Body of pancreas (tissue), 4 donors: ENCODE measurements around the gene FRMD4B. TPM values are rescaled to one million over a fixed set of nuclear protein-coding genes. Genes with fewer than 3 reads are reported as not detected.

Source experiments
- ATAC-seq: fragments of 150-250 bp; one replicate; pipeline ENCODE4 v1.9.1; 2016
- DNase-seq, 4 donors: peaks; one replicate each; pipeline ENCODE4 v3.0.0-alpha.2; 2019
- H3K27ac ChIP-seq, 4 donors: fragments of 200-600 bp; sonication (generic); 1 replicate in 3 of 4; 2 replicates in 1 of 4; pipeline versions ENCODE4 v1.5.1 to v1.6.1; 2016 to 2019; ENCODE audit warnings: mild to moderate bottlenecking in 1 of 4, mixed read lengths in 1 of 4, moderate library complexity in 1 of 4
- H3K27me3 ChIP-seq, 2 donors: fragments of 200-600 bp; sonication (generic); one replicate each; pipeline ENCODE4 v1.6.0; 2016; ENCODE audit warnings: mild to moderate bottlenecking in 1 of 2
- H3K36me3 ChIP-seq, 2 donors: fragments of 200-600 bp; sonication (generic); replicated peaks in 1 of 2; 2 replicates each; pipeline ENCODE4 v1.5.1; 2016; ENCODE audit warnings: low read depth in 2 of 2; ENCODE audit not compliant: insufficient read depth in 1 of 2
- H3K4me1 ChIP-seq: fragments of 200-600 bp; sonication (generic); one replicate; pipeline ENCODE4 v1.6.0; 2016
- H3K4me3 ChIP-seq, 2 donors: fragments of 200-600 bp; sonication (generic); 1 replicate in 1 of 2; 2 replicates in 1 of 2; pipeline ENCODE4 v1.5.1; 2016 to 2019
- H3K9me3 ChIP-seq, 3 donors: fragments of 200-600 bp; sonication (generic); 1 replicate in 2 of 3; 2 replicates in 1 of 3; pipeline ENCODE4 v1.5.1; 2016
- CTCF ChIP-seq, 7 experiments: fragments of 450-650 bp in 4 of 7; fragments of 200-600 bp in 3 of 7; sonication (generic) in 3 of 7; IDR thresholded peaks; one replicate each; pipeline ENCODE4 v1.5.1; 2016 to 2019; ENCODE audit warnings: antibody characterized with exemption in 7 of 7
- POLR2A ChIP-seq, 3 donors: fragments of 450-650 bp; IDR thresholded peaks; one replicate each; pipeline ENCODE4 v1.6.1; 2016; ENCODE audit warnings: antibody characterized with exemption in 3 of 3, mild to moderate bottlenecking in 2 of 3
- WGBS, 2 donors: methylation state at CpG; one replicate each; pipeline ENCODE4 v1.1.5; 2017; 5-methylcytosine and 5-hydroxymethylcytosine counted together
- intact Hi-C: fragments of 100-400 bp; cut with DNase I; formaldehyde crosslinking; loops from one replicate; pipeline ENCODE4 v1.15.1; 2023
- total RNA-seq, 2 donors: library from RNA; depleted of rRNA; stranded (reverse); fragments of >200 nt; gene quantifications; one replicate each; pipeline ENCODE4 v1.1.0, GENCODE V29; 2016

Gene FRMD4B
- total RNA-seq, 2 donors from 2014 or later: 7.3 to 14.3 TPM

- DNase-seq (no peak), ATAC-seq (no peak)
- H3K36me3 ChIP-seq: no peaks in the 10 kb centered on the region
- intact Hi-C loops: no loop called here
- WGBS, 2 donors: 47 to 76% methylated on average over 4 of the region's 4 CpGs
- peaks cover 14% of the 10 kb centered on the region for H3K4me1 ChIP-seq
- no peak for TF ChIP-seq CTCF (IDR thresholded peaks at IDR 0.05)
- TF ChIP-seq POLR2A (IDR thresholded peaks at IDR 0.05): no peak
- H3K4me3 ChIP-seq: no peak overlapping the region
- H3K27me3 ChIP-seq: no peaks in the 10 kb centered on the region
- H3K27ac ChIP-seq: no peak overlapping the region
- no peaks in the 10 kb centered on the region for H3K9me3 ChIP-seq
These were observed 2.4 kb upstream of the FRMD4B start for GRCh38 chr3:69388241-69388640.

- DNase-seq (no peak), ATAC-seq (peak; percentile 7)
- Histone ChIP-seq H3K9me3 (no peaks in the 10 kb centered on the region), H3K27me3 (no peaks in the 10 kb centered on the region), H3K27ac (no peak overlapping the region), H3K4me1 (peaks cover 14% of the 10 kb centered on the region), H3K36me3 (no peaks in the 10 kb centered on the region), H3K4me3 (no peak overlapping the region)
- WGBS, 2 donors: 12 to 31% methylated on average over 8 of the region's 8 CpGs
- intact Hi-C loops: no loop called here
- TF ChIP-seq POLR2A (IDR thresholded peaks at IDR 0.05) (no peak), CTCF (IDR thresholded peaks at IDR 0.05) (no peak)
These were observed 883 bp upstream of the FRMD4B start for GRCh38 chr3:69386556-69387385.

- Histone ChIP-seq H3K27me3 (no peaks in the 10 kb centered on the region), H3K9me3 (no peaks in the 10 kb centered on the region), H3K4me3 (no peak overlapping the region), H3K36me3 (no peaks in the 10 kb centered on the region), H3K4me1 (peaks cover 14% of the 10 kb centered on the region), H3K27ac (no peak overlapping the region)
- no peak for DNase-seq
- TF ChIP-seq POLR2A (IDR thresholded peaks at IDR 0.05) (no peak), CTCF (IDR thresholded peaks at IDR 0.05) (no peak)
- no peak for ATAC-seq
- intact Hi-C loops: no loop called here
- WGBS, 2 donors: 16 to 39% methylated on average over 11 of the region's 11 CpGs
These were observed 665 bp downstream of the FRMD4B start for GRCh38 chr3:69385123-69385722.

GRCh38 chr3:69384326-69384725 is 1.6 kb downstream of the FRMD4B start:
- peaks cover 14% of the 10 kb centered on the region for H3K4me1 ChIP-seq
- intact Hi-C loops: no loop called here
- H3K27me3 ChIP-seq: no peaks in the 10 kb centered on the region
- DNase-seq (no peak), ATAC-seq (no peak)
- WGBS, 2 donors: 58 to 76% methylated on average over 1 of the region's 1 CpG
- H3K9me3 ChIP-seq: no peaks in the 10 kb centered on the region
- TF ChIP-seq CTCF (IDR thresholded peaks at IDR 0.05) (no peak), POLR2A (IDR thresholded peaks at IDR 0.05) (no peak)
- H3K4me3 ChIP-seq: no peak overlapping the region
- no peaks in the 10 kb centered on the region for H3K36me3 ChIP-seq
- H3K27ac ChIP-seq: no peak overlapping the region
